SW480 (cell line): ENCODE data around the gene ENO1.

Experiments used
- DNase-seq: peaks from one replicate; pipeline ENCODE4 v3.0.0-alpha.2; 2016; ENCODE audit warnings: low spot score

Gene ENO1

GRCh38 chr1:8813016-8813763 lies 65.3 kb downstream of the ENO1 start:
- DNase-seq = no peak

GRCh38 chr1:8812081-8812480 lies 66.4 kb downstream of the ENO1 start:
- DNase-seq = no peak
